ENCODE data around the gene MDGA2. TPM values are rescaled to one million over a fixed set of nuclear protein-coding genes. Genes with fewer than 3 reads are reported as not detected.

The MDGA2 gene
- total RNA-seq (2014; rRNA removed; shearing (Covaris generic)): not detected in 2 replicates

- Histone ChIP-seq H3K4me3 (no peak within 1 kb of the TSS), H3K4me1 (replicated peaks) (no peaks in the 10 kb centered on the region), H3K9me3 (replicated peaks) (no peaks in the 10 kb centered on the region), H3K36me3 (no peaks in the 10 kb centered on the region), H3K27ac (no peak within 1 kb of the TSS), H3K27me3 (replicated peaks) (peaks cover 5% of the 10 kb centered on the region)
- DNase-seq (ENCODE audit: low read depth in 1 of 2, low spot score in 2 of 2): no peak
These were observed at the start of gene MDGA2 for GRCh38 chr14:47675466-47676314. Gene MDGA2 (minus strand): TSS chr14:47675605.

DNA sequence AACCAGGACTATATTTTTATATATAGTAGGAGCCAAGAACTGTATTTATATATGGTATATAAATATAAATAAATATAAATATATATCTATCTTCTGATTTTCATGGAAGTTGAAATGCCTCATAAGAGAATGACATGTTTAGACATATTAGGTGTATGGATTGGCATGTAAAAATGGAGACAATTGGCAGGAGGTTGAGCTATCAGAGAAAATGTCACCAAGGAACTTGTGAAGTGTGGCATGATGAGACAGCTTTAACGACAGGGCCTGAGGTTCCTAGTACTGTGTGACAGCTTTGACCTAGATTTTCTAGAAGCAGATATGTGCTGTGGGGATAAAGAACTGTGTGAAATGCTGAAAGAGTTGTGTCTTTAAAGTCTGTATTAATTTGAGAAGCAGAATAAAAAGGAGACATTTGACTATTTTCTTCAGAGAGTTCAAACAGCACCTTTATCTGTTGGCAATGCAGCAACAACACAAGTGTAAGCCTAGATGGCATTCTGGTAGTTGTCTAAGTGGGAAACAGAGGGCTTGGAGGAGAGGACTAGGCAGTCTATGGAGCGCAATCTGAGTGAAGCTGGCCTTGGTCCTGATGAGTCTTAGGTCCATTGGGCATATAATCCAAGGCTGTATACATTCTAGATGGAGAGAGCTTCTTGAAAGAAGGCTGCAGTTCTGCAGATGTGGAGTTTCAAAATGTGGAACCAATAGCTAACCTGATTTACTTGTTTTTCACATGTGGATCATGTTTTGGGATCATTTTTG, 47.7 kb upstream of the MDGA2 start:
- DNase-seq (ENCODE audit: low read depth in 1 of 2, low spot score in 2 of 2): no peak
- Histone ChIP-seq H3K27me3 (replicated peaks) (no peaks in the 10 kb centered on the region), H3K27ac (no peak overlapping the region), H3K4me3 (no peak overlapping the region), H3K36me3 (no peaks in the 10 kb centered on the region), H3K4me1 (replicated peaks) (no peaks in the 10 kb centered on the region), H3K9me3 (replicated peaks) (no peaks in the 10 kb centered on the region)

DNA sequence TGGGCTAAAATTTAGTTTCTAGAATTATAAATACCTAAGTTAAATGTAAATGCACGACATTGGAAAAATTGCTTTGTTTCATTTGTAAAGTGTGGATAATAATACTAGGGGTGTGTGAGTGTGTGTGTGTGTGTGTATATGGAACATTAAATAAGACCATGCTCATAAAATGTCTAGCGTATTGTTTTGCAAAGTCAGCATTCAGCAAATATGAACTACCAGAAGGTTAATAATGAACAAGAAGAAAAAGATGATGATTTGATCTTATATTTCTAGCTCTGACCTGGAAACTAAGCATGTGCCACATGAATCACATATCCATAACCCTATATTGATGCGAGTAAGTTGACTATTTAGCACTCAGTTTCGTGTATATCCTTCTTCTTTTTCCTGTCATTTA, 44.9 kb upstream of the MDGA2 start:
- H3K4me1 ChIP-seq (replicated peaks): no peaks in the 10 kb centered on the region
- no peak for DNase-seq (ENCODE audit: low read depth in 1 of 2, low spot score in 2 of 2)
- no peaks in the 10 kb centered on the region for H3K9me3 ChIP-seq (replicated peaks)
- H3K27ac ChIP-seq: no peak overlapping the region
- H3K36me3 ChIP-seq: no peaks in the 10 kb centered on the region
- no peak overlapping the region for H3K4me3 ChIP-seq
- H3K27me3 ChIP-seq (replicated peaks): no peaks in the 10 kb centered on the region

- no peaks in the 10 kb centered on the region for H3K9me3 ChIP-seq (replicated peaks)
- H3K4me1 ChIP-seq (replicated peaks): no peaks in the 10 kb centered on the region
- H3K4me3 ChIP-seq: no peak overlapping the region
- DNase-seq (ENCODE audit: low read depth in 1 of 2, low spot score in 2 of 2): no peak
- H3K27ac ChIP-seq: no peak overlapping the region
- H3K27me3 ChIP-seq (replicated peaks): no peaks in the 10 kb centered on the region
- no peaks in the 10 kb centered on the region for H3K36me3 ChIP-seq
These were observed 39.9 kb upstream of the MDGA2 start for GRCh38 chr14:47715330-47715729.

DNA sequence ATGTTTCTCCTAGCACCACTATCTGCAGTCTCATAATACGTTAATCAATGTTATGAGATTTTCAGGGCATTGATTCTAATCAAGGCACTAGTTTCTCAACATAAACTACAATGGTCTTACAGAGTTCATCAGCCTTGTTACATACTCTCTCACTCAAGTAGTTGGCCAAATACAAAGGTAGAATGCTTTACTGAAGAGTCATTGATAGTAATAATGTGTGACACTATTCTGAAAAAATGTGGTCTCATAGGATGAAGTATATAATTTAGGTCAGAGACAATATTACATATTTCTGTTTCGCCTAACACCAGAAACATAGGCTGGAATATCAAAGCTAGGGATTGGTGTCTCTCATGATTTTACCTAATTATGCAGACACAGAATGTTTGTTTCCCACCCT, 35.2 kb upstream of the MDGA2 start:
- H3K27me3 ChIP-seq (replicated peaks): no peaks in the 10 kb centered on the region
- no peaks in the 10 kb centered on the region for H3K36me3 ChIP-seq
- H3K4me1 ChIP-seq (replicated peaks): no peaks in the 10 kb centered on the region
- no peak overlapping the region for H3K27ac ChIP-seq
- DNase-seq (ENCODE audit: low read depth in 1 of 2, low spot score in 2 of 2): no peak
- H3K9me3 ChIP-seq (replicated peaks): no peaks in the 10 kb centered on the region
- no peak overlapping the region for H3K4me3 ChIP-seq

- no peak overlapping the region for H3K4me3 ChIP-seq
- no peaks in the 10 kb centered on the region for H3K36me3 ChIP-seq
- no peaks in the 10 kb centered on the region for H3K27me3 ChIP-seq (replicated peaks)
- no peak overlapping the region for H3K27ac ChIP-seq
- H3K4me1 ChIP-seq (replicated peaks): no peaks in the 10 kb centered on the region
- DNase-seq (ENCODE audit: low read depth in 1 of 2, low spot score in 2 of 2): no peak
- no peaks in the 10 kb centered on the region for H3K9me3 ChIP-seq (replicated peaks)
These were observed 30.3 kb upstream of the MDGA2 start for GRCh38 chr14:47705683-47706082.

- no peak for DNase-seq (ENCODE audit: low read depth in 1 of 2, low spot score in 2 of 2)
- H3K27ac ChIP-seq: no peak overlapping the region
- no peaks in the 10 kb centered on the region for H3K4me1 ChIP-seq (replicated peaks)
- H3K36me3 ChIP-seq: no peaks in the 10 kb centered on the region
- H3K4me3 ChIP-seq: no peak overlapping the region
- no peaks in the 10 kb centered on the region for H3K27me3 ChIP-seq (replicated peaks)
- no peaks in the 10 kb centered on the region for H3K9me3 ChIP-seq (replicated peaks)
These were observed 16.4 kb upstream of the MDGA2 start for GRCh38 chr14:47691829-47692228.

- H3K9me3 ChIP-seq (replicated peaks): no peaks in the 10 kb centered on the region
- H3K4me3 ChIP-seq: no peak overlapping the region
- H3K36me3 ChIP-seq: no peaks in the 10 kb centered on the region
- DNase-seq (ENCODE audit: low read depth in 1 of 2, low spot score in 2 of 2): no peak
- H3K4me1 ChIP-seq (replicated peaks): no peaks in the 10 kb centered on the region
- no peak overlapping the region for H3K27ac ChIP-seq
- peaks cover 5% of the 10 kb centered on the region for H3K27me3 ChIP-seq (replicated peaks)
These were observed 3.6 kb upstream of the MDGA2 start for GRCh38 chr14:47678993-47679392.

GRCh38 chr14:47678157-47678556, 2.8 kb upstream of the MDGA2 start:
- Histone ChIP-seq H3K4me1 (replicated peaks) (no peaks in the 10 kb centered on the region), H3K36me3 (no peaks in the 10 kb centered on the region), H3K9me3 (replicated peaks) (no peaks in the 10 kb centered on the region), H3K27ac (no peak overlapping the region), H3K4me3 (no peak overlapping the region), H3K27me3 (replicated peaks) (peaks cover 5% of the 10 kb centered on the region)
- no peak for DNase-seq (ENCODE audit: low read depth in 1 of 2, low spot score in 2 of 2)

- no peak overlapping the region for H3K27ac ChIP-seq
- peaks cover 5% of the 10 kb centered on the region for H3K27me3 ChIP-seq (replicated peaks)
- H3K9me3 ChIP-seq (replicated peaks): no peaks in the 10 kb centered on the region
- H3K4me1 ChIP-seq (replicated peaks): no peaks in the 10 kb centered on the region
- no peaks in the 10 kb centered on the region for H3K36me3 ChIP-seq
- no peak overlapping the region for H3K4me3 ChIP-seq
- no peak for DNase-seq (ENCODE audit: low read depth in 1 of 2, low spot score in 2 of 2)
These were observed 861 bp upstream of the MDGA2 start for GRCh38 chr14:47676315-47676617.

DNA sequence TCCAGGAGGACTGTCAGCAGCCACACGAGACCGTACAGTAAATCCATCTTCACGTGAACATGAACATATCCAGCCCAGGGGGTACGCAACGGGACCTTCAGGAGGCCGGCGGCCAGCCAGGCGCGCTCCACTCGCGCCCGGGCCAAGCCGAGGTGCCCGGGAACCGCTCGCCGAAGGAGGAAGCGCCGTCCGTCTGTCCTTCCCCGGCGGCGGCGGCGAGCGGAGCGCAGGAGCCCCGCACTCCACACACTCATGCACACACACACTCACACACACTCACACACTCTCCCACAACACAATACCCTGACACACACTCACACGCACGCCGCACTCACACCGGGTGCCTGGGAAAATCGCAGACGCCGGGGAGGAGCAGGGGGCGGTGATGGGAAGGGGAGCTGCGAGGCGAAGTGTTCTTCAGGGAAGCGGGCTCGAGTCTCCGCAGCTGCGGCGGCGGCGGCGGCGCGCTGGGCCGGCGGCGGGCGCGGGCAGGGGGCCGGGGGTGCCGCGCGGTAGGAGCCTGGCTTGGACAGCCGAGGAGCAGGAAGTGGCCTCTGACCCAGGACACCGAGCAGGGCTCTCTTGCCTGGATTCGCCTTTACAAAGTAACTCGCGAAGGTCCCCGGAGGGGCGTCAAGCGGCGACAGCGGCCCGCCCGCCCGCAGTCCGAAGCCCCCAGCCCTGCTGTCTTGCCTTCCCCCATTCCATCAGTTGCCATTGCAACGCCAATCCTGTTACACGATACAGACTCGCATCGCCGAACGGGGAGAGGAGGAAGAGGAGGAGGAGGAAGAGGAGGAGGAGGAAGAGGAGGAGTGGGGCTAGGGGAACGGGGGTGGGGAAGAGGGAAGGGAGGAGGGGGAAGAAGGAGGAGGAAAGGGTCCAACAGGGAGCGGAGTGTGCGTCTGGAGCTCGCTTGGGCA, 601 bp downstream of the MDGA2 start:
- Histone ChIP-seq H3K36me3 (no peaks in the 10 kb centered on the region), H3K27me3 (replicated peaks) (peaks cover 5% of the 10 kb centered on the region), H3K9me3 (replicated peaks) (no peaks in the 10 kb centered on the region), H3K27ac (no peak overlapping the region), H3K4me1 (replicated peaks) (no peaks in the 10 kb centered on the region), H3K4me3 (no peak overlapping the region)
- no peak for DNase-seq (ENCODE audit: low read depth in 1 of 2, low spot score in 2 of 2)

- peaks cover 5% of the 10 kb centered on the region for H3K27me3 ChIP-seq (replicated peaks)
- H3K36me3 ChIP-seq: no peaks in the 10 kb centered on the region
- H3K4me1 ChIP-seq (replicated peaks): no peaks in the 10 kb centered on the region
- no peak overlapping the region for H3K27ac ChIP-seq
- no peaks in the 10 kb centered on the region for H3K9me3 ChIP-seq (replicated peaks)
- DNase-seq (ENCODE audit: low read depth in 1 of 2, low spot score in 2 of 2): no peak
- no peak overlapping the region for H3K4me3 ChIP-seq
These were observed 1.3 kb downstream of the MDGA2 start for GRCh38 chr14:47674148-47674542.

DNA sequence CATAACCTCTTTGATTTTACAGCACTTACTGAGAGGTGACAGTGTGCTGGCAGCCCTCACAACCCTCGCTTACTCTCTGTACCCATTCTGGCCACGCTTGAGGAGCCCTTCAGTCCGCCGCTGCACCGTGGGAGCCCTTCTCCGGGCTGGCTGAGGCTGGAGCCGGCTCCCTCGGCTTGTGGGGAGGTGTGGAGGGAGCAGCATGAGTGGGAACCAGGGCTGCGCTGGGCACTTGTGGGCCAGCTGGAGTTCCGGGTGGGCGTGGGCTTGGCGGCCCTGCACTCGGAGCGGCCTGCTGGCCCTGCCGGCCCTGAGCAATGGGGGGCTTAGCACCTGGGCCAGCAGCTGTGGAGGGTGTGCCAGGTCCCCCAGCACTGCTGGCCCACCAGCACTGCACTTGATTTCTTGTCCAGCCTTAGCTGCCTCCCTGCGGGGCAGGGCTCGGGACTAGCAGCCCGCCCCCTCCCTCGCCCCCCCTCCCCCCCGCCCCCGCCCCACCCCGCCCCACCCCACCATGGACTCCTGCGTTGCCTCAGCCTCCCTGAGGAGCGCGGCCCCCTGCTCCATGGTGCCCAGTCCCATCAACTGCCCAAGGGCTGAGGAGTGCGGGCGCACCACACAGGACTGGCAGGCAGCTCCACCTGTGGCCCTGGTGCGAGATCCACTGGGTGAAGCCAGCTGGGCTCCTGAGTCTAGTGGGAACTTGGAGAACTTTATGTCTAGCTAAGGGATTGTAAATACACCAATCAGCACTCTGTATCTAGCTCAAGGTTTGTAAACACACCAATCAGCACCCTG, 9.9 kb downstream of the MDGA2 start:
- H3K27ac ChIP-seq: no peak overlapping the region
- no peaks in the 10 kb centered on the region for H3K27me3 ChIP-seq (replicated peaks)
- no peaks in the 10 kb centered on the region for H3K36me3 ChIP-seq
- H3K4me1 ChIP-seq (replicated peaks): no peaks in the 10 kb centered on the region
- no peak for DNase-seq (ENCODE audit: low read depth in 1 of 2, low spot score in 2 of 2)
- H3K9me3 ChIP-seq (replicated peaks): no peaks in the 10 kb centered on the region
- no peak overlapping the region for H3K4me3 ChIP-seq

All from SJSA1 (cell line).